COR-L47 (cell line): ENCODE data around the gene TBC1D5.
A peak's percentile ranks its signal among the peaks of the same experiment; 100 is the strongest.
"Not testable (repeated sequence)": the region's sequence is repeated elsewhere in the genome, so short reads cannot be mapped to it uniquely, and the experiment has no call there.

Experiments used
- DNase-seq: peaks from one replicate; lab custom pipeline; 2025; lab: John Stamatoyannopoulos, UW

TBC1D5 gene

DNA sequence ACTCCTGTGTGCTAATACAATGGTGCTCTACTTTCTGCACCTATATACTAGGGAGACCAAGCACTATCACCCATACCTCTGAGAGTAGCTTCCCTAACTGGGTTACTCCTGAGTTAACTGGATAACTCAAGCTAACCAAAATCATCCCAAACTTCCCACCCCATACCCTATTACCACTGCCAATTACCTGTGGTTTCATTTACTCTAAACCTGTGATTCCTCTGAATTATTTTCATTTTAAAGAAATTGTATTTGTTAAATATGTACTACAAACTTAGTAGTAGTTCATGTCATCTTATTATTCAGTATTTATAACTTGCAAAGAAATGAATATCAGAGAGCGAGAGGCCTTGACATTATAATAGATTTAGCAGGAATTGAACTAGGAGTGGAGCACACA lies 340.5 kb downstream of the TBC1D5 start:
- no peak for DNase-seq

- DNase-seq, result no peak
These were observed 342.8 kb downstream of the TBC1D5 start for GRCh38 chr3:17399586-17399985.

DNA sequence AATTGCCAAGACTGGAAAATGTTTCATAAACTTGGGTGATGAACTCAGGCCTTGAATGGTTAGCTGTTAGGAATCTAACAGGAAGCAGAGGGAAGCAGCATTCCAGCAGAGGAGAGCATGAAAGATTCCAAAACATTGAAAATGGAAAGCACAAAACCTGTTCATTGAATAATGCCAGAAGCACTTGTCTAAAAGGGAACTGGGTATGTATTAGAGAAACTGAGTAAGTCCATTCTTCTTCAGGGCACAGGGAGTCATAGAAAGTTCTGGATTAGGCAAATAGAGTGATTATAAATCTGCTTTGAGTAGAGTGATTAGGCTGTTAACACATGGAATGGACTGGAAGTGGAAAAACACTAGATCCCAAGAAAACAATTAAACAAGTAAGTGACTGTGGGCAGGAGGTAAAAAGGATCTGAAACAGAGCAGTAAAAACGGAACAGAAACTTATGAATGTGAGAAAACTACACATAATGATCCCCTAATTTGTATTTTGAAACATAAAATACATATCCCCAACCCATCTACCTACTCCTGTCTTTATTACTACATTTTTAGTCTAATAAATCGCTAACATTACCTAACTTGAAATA lies 343.4 kb downstream of the TBC1D5 start:
- DNase-seq, result no peak

DNA sequence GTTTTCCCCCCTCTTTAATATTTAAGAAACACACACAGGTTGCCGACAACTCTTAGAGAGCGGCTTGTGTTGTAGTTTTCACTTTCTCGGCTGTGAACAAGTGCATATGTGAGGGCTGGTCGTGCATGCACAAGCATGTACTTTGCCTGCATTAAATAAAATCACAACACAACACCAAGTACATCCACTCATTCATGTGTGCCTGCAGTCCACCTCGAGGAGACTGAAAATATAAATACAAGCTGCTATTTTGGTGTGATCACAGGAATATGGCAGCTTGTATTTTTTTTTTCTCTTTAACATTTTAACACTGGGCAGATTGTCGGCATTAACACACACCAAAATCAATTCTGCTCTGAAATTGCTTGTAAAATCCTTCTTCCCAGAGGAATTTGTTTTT lies 346.4 kb downstream of the TBC1D5 start:
- DNase-seq, result no peak

- DNase-seq, result no peak
These were observed 347.8 kb downstream of the TBC1D5 start for GRCh38 chr3:17394541-17395155.

- DNase-seq, result not testable (repeated sequence)
These were observed 349.9 kb downstream of the TBC1D5 start for GRCh38 chr3:17392516-17392915.

DNA sequence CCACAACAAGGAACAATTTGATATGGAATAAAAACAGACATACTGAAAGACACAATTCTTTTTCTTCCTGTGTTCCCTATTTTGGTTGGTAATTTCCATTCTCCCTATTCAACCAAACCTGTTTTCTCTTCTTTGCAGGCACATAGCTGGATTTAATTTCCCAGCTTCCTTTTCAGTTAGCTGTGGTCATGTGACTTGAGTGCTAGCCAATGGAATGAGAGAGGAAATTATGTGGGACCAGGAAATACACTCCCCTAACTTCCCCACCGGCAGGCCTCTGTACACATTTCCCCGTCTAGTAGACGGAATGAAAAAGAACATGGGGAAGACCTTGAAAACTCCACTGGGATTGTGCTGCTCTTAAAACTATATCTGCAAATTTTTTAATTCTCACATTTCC lies 351.6 kb downstream of the TBC1D5 start:
- no peak for DNase-seq

DNA sequence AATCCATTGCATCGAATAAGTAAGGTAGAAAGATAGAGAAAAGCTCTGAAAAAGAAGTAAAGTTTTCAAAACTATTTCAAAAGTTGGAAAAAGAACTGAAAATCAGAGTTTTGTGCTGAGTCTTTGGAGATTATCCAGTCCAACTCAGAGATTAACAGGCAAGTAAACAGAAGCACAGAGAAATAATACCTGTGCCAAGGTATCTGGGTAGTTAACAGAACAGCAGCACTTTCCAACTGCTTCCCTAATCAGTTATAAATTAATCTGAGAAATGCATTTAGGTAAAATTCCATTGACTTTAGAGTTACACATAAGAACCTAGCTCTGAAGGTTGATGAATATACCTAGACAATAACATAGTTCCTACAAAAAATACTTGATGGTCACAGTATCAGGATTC lies 355.3 kb downstream of the TBC1D5 start:
- no peak for DNase-seq

- no peak for DNase-seq
These were observed 356.0 kb downstream of the TBC1D5 start for GRCh38 chr3:17386432-17386831.

GRCh38 chr3:17384567-17385296 lies 357.7 kb downstream of the TBC1D5 start:
- no peak for DNase-seq

DNA sequence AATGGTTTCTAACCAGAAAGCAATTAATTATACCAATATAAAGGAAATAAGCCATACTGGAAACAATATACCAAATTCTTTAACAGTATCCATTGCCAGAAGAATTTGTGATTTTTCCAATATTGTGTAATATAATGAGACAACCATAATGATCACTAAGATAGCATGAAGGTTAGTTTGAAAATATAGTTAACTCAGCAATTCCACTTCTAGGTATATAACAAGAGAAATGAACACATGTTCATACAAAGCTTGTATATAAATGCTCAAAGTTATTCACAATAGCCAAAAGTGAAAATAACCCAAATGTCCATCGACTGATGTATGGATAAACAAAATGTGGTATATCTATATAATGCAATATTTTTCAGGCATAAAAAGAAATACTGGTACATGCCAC lies 369.1 kb downstream of the TBC1D5 start:
- DNase-seq, result no peak

- no peak for DNase-seq
These were observed 369.8 kb downstream of the TBC1D5 start for GRCh38 chr3:17372362-17373210.

- DNase-seq, result no peak
These were observed 372.5 kb downstream of the TBC1D5 start for GRCh38 chr3:17369973-17370372.

DNA sequence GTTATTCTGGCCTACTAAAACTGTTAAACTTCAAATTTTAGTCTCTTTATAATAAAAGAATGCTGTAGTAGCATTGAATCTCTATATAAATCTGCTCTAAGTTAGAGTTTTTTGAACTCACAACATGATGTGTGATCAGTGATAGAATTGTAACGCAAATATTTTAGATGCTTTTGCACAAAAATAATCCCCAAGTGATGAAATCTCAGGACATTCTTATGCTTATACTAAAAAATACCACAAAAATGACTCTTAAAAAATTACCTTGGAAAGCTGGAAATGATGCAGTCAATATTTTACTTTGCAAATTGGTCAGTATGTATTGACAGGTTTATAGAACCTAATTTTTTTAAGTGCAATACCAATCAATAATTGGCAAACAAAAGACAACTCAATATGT lies 375.3 kb downstream of the TBC1D5 start:
- no peak for DNase-seq

DNA sequence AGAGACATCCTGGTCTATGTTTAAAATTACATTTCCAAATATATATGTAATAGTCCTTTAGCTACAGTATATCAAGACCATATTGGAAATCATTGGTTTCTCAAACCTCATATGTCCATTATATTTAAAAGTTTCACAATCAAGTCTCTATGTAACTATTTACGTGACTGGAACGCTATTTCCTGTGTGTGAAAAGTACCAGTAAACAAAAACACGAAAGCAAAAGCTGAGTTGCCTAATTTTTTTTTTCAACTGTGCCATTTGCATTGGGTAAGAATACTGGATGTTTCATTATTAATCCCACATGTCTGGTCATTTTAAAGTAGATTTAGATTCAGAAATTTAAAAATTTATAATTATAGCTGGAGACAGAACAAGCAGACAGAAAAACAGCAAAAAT lies 381.4 kb downstream of the TBC1D5 start:
- DNase-seq, result no peak

DNA sequence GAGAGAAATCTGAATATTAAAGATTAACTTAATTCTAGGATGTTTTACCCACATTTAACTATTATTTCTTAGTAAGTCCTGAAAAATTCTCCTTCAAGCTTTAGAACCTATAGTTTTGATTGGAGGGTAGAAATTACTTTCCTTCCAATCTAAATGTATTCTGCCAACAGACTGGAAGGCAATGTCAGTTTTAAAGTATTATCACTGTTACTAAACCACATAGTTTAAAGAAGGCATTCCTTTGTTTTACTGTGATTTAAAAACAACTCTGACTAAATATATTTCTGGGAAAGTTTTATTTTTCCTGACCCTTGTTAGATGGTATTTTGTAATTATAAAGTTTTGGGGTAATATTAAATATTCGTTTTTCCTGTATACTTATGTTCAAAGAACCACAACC lies 382.5 kb downstream of the TBC1D5 start:
- no peak for DNase-seq

DNA sequence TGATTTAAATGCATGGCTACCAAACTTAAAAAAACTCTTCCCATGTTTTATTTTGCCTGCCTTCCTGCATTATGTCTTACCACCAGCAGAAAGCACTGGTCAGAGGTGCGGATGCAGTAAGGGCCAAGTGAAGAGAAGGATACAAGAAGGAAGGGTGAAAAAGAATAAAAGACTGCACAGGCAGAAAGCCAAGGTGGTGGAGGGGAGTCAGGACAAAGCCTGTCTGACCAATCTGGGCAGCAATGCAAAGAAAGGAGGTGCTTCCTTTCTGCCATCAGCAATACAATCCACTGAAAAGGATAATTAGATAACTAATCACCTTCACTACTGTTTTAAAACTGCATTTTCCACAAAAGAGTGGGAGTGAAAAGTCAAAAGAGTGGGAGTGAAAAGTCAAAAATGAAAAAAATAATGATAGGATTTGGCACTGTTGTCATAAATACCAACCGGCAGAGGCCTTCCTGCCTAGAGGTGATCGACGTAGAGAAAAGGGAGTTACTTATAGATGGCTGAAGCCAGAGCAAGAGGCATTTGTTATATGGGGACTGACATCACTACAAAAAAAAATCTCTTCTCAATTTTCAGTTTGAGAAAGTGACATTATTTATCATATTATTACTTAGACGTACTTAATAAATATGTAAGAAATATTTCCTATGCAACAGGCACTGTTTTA lies 385.3 kb downstream of the TBC1D5 start:
- DNase-seq, result no peak

DNA sequence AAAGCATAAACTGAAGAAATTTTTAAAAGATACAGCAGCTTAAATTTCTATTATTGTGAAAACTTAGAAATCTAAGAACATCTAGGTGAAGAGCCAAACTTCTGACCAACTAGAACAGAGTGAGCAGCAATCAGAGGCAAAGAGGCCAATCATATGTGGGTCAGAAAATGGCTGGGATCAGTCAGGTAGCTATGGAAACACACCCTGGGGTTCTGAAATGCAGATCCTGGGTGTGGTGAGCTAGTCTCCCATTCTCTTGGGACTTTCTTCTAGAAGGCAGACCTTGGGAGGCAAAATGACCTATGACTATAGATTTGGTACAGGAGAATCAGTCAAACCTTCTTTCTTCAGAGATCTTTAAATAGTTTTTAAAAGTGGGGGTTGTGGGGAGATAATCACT lies 385.8 kb downstream of the TBC1D5 start:
- DNase-seq, result no peak

GRCh38 chr3:17355591-17355990 lies 386.8 kb downstream of the TBC1D5 start:
- DNase-seq, result no peak

DNA sequence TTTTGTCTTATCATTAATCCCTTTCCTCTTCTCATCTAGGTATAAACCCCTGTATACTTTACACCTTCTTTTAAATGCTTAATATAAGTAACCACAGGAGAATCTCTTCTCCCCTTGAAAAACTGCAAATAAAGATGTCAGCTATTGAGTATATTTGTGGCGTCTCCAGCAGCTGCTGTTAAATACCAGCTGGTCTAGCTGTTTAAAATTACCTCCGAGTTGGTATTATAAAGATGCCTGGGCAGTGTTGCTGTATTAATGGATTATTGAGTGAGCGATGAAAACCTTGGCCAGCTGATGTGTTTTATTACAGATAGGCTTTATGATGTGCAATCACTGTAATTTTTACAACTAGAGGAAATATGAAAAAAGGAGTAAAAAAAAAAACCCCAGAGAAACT lies 388.1 kb downstream of the TBC1D5 start:
- no peak for DNase-seq

GRCh38 chr3:17352620-17353019 lies 389.8 kb downstream of the TBC1D5 start:
- DNase-seq, result peak; percentile 27

- DNase-seq, result not testable (repeated sequence)
These were observed 391.2 kb downstream of the TBC1D5 start for GRCh38 chr3:17351193-17351592.
